ENCODE measurements around the gene SLC9A6.
"Not testable (repeated sequence)": the region's sequence is repeated elsewhere in the genome, so short reads cannot be mapped to it uniquely, and the experiment has no call there.

SLC9A6 gene

GRCh38 chrX:136030303-136031191 lies 45.3 kb downstream of the SLC9A6 start:
- no peak for DNase-seq

- no peak for DNase-seq
These were observed 46.4 kb downstream of the SLC9A6 start for GRCh38 chrX:136031626-136032025.

- no peak for DNase-seq
These were observed 47.1 kb downstream of the SLC9A6 start for GRCh38 chrX:136032370-136032769.

GRCh38 chrX:136034668-136035067 lies 49.4 kb downstream of the SLC9A6 start:
- no peak for DNase-seq

- DNase-seq = no peak
These were observed 50.4 kb downstream of the SLC9A6 start for GRCh38 chrX:136035663-136036062.

- DNase-seq = no peak
These were observed 54.2 kb downstream of the SLC9A6 start for GRCh38 chrX:136039485-136039884.

- no peak for DNase-seq
These were observed 54.7 kb downstream of the SLC9A6 start for GRCh38 chrX:136039968-136040367.

- no peak for DNase-seq
These were observed 56.1 kb downstream of the SLC9A6 start for GRCh38 chrX:136041254-136041812.

GRCh38 chrX:136045008-136045407 lies 59.8 kb downstream of the SLC9A6 start:
- no peak for DNase-seq

GRCh38 chrX:136046295-136047015 lies 61.2 kb downstream of the SLC9A6 start:
- no peak for DNase-seq

- DNase-seq = no peak
These were observed 61.9 kb downstream of the SLC9A6 start for GRCh38 chrX:136047016-136047642.

- no peak for DNase-seq
These were observed 62.7 kb downstream of the SLC9A6 start for GRCh38 chrX:136047969-136048368.

GRCh38 chrX:136048446-136048845 lies 63.2 kb downstream of the SLC9A6 start:
- no peak for DNase-seq

GRCh38 chrX:136049608-136050007 lies 64.4 kb downstream of the SLC9A6 start:
- DNase-seq = no peak

- DNase-seq = not testable (repeated sequence)
These were observed 65.6 kb downstream of the SLC9A6 start for GRCh38 chrX:136050875-136051274.

- no peak for DNase-seq
These were observed 66.4 kb downstream of the SLC9A6 start for GRCh38 chrX:136051611-136052010.

- no peak for DNase-seq
These were observed 70.5 kb downstream of the SLC9A6 start for GRCh38 chrX:136055651-136056221.

GRCh38 chrX:136057567-136057966 lies 72.3 kb downstream of the SLC9A6 start:
- no peak for DNase-seq

- DNase-seq = no peak
These were observed 74.1 kb downstream of the SLC9A6 start for GRCh38 chrX:136059350-136059749.

GRCh38 chrX:136061286-136061685 lies 76.1 kb downstream of the SLC9A6 start:
- DNase-seq = no peak

GRCh38 chrX:136061696-136062095 lies 76.5 kb downstream of the SLC9A6 start:
- DNase-seq = no peak

GRCh38 chrX:136063340-136064079 lies 78.3 kb downstream of the SLC9A6 start:
- no peak for DNase-seq
